SK-N-MC (cell line): ENCODE results near the gene AHRR.
A peak's percentile ranks its signal among the peaks of the same experiment; 100 is the strongest.
"Not testable (repeated sequence)": the region's sequence is repeated elsewhere in the genome, so short reads cannot be mapped to it uniquely, and the experiment has no call there.

Source experiments
- DNase-seq: peaks from one replicate; pipeline ENCODE4 v3.0.0-alpha.2; 2011; ENCODE audit warnings: low read depth, low spot score
- H3K27ac ChIP-seq: fragments of 200-600 bp; sonication (generic); 2 replicates; pipeline ENCODE4 v1.5.1; 2016; ENCODE audit warnings: mixed run types
- H3K36me3 ChIP-seq: fragments of 200-600 bp; sonication (generic); 2 replicates; pipeline ENCODE4 v1.6.1; 2017; ENCODE audit warnings: antibody characterized with exemption, low read length, mixed read lengths; ENCODE audit not compliant: insufficient read depth
- H3K4me3 ChIP-seq: fragments of 200-600 bp; sonication (generic); 2 replicates; pipeline ENCODE4 v1.5.1; 2016
- H3K9ac ChIP-seq: fragments of 200-600 bp; sonication (generic); 2 replicates; pipeline ENCODE4 v1.8.0; 2017; ENCODE audit warnings: mixed run types, mixed read lengths; ENCODE audit not compliant: insufficient read length
- H3K9me3 ChIP-seq: fragments of 200-600 bp; sonication (generic); 2 replicates; pipeline ENCODE4 v1.6.1; 2017; ENCODE audit warnings: low read depth, mild to moderate bottlenecking, antibody characterized with exemption, low read length, moderate library complexity, mixed read lengths
- EZH2 ChIP-seq: fragments of 200-600 bp; sonication (generic); IDR thresholded peaks from one replicate; pipeline ENCODE4 v1.6.1; 2017; ENCODE audit warnings: antibody characterized with exemption
- FOXP2 ChIP-seq: optimal IDR thresholded peaks from 2 replicates; pipeline ENCODE3; 2011; ENCODE audit warnings: mild to moderate bottlenecking, moderate library complexity; ENCODE audit not compliant: insufficient read depth; ENCODE audit errors: extremely low read length, control extremely low read depth
- POLR2AphosphoS5 ChIP-seq: IDR thresholded peaks from 2 replicates; pipeline ENCODE4 v1.6.1; 2012; ENCODE audit warnings: mild to moderate bottlenecking, low read depth, low read length, borderline replicate concordance

Gene AHRR

DNA sequence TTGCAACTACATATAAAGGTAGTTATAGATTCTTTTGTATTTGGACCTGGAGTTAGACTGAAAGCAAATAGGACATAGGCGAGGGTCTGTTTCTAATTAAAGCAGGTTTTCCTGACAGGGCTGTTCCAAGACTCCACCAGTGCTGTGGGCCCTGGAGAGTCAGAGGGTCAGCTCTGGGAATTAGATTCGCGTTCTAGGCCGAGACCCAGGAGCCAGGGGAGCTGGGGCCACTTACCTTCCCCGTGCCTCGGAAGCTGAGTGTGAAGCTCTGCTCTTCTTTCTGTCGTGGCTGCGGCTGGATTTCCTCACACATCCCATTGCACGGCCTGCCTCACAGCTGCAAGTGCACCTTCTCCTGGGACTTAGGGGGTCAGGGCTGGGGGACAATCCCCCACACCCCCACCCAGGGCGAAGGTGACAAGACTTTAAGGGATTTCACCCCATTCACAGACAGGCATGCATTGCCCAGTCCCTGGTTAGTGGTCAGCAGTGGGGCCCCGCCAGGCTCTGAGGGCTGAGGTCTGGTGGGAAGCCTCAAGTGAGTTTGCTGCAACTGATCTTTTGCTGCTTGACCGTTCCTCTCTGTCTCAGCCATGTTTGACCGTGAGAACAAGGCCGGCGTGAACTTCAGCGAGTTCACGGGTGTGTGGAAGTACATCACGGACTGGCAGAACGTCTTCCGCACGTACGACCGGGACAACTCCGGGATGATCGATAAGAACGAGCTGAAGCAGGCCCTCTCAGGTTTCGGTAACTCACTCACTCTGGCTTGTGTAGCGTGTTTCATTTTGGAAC is 15.3 kb upstream of the AHRR start:
- no peak overlapping the region for H3K4me3 ChIP-seq
- DNase-seq, result no peak
- H3K9ac ChIP-seq, result no peak overlapping the region
- peaks cover 3% of the 10 kb centered on the region for H3K36me3 ChIP-seq
- no peaks in the 10 kb centered on the region for H3K9me3 ChIP-seq
- TF ChIP-seq EZH2 (no peak), FOXP2 (no peak), POLR2AphosphoS5 (no peak)
- H3K27ac ChIP-seq, result peak overlapping the region; percentile 44

- no peaks in the 10 kb centered on the region for H3K9me3 ChIP-seq
- no peak for TF ChIP-seq POLR2AphosphoS5
- TF ChIP-seq EZH2, result no peak
- TF ChIP-seq FOXP2, result no peak
- DNase-seq, result no peak
- peaks cover 3% of the 10 kb centered on the region for H3K36me3 ChIP-seq
- no peak overlapping the region for H3K27ac ChIP-seq
- no peak overlapping the region for H3K9ac ChIP-seq
- no peak overlapping the region for H3K4me3 ChIP-seq
These were observed 14.2 kb upstream of the AHRR start for GRCh38 chr5:307306-307705.

GRCh38 chr5:307794-308579 is 13.5 kb upstream of the AHRR start:
- DNase-seq, result no peak
- no peak overlapping the region for H3K9ac ChIP-seq
- no peaks in the 10 kb centered on the region for H3K9me3 ChIP-seq
- H3K4me3 ChIP-seq, result no peak overlapping the region
- no peak overlapping the region for H3K27ac ChIP-seq
- H3K36me3 ChIP-seq, result peaks cover 3% of the 10 kb centered on the region
- TF ChIP-seq FOXP2 (no peak), EZH2 (no peak), POLR2AphosphoS5 (no peak)

- Histone ChIP-seq H3K9ac (peak overlapping the region; percentile 37), H3K27ac (0 out of 2 replicates have a peak overlapping the region, but pooled peaks have one; percentile 50), H3K4me3 (no peak overlapping the region), H3K9me3 (no peaks in the 10 kb centered on the region), H3K36me3 (peaks cover 3% of the 10 kb centered on the region)
- TF ChIP-seq POLR2AphosphoS5 (no peak), FOXP2 (no peak), EZH2 (no peak)
- DNase-seq, result no peak
These were observed 12.7 kb upstream of the AHRR start for GRCh38 chr5:308672-309271.

- not testable (repeated sequence) for H3K9ac ChIP-seq, H3K9me3 ChIP-seq, H3K4me3 ChIP-seq, H3K27ac ChIP-seq, H3K36me3 ChIP-seq, DNase-seq
These were observed 11.7 kb upstream of the AHRR start for GRCh38 chr5:309831-310230.

GRCh38 chr5:310516-310915 is 11.0 kb upstream of the AHRR start:
- TF ChIP-seq FOXP2, result no peak
- no peak for TF ChIP-seq EZH2
- TF ChIP-seq POLR2AphosphoS5, result no peak
- Histone ChIP-seq H3K9me3 (no peaks in the 10 kb centered on the region), H3K27ac (no peak overlapping the region), H3K36me3 (peaks cover 3% of the 10 kb centered on the region), H3K4me3 (no peak overlapping the region), H3K9ac (no peak overlapping the region)
- no peak for DNase-seq

DNA sequence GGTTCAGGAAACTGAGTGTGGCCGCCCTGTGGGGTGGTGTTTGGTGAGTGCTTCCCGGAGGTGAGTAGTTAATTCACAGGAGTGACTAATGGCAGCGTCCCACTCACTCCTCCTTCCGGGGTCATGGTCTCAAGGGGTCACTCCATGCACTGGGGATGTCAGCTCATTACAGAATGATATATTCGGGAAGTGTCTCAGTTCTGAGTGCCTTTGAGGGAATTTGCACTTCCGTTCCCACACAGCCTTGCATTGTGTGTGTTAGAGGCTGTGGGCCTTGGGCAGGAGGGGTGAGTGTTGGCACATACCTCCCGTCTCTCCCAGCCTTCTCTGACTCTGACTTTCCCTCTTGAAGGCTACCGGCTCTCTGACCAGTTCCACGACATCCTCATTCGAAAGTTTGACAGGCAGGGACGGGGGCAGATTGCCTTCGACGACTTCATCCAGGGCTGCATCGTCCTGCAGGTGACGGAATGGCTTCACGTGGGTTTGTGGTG is 10.5 kb upstream of the AHRR start:
- Histone ChIP-seq H3K9me3 (no peaks in the 10 kb centered on the region), H3K4me3 (no peak overlapping the region), H3K9ac (no peak overlapping the region), H3K27ac (no peak overlapping the region), H3K36me3 (peaks cover 3% of the 10 kb centered on the region)
- no peak for TF ChIP-seq FOXP2
- TF ChIP-seq POLR2AphosphoS5, result no peak
- TF ChIP-seq EZH2, result no peak
- DNase-seq, result no peak

DNA sequence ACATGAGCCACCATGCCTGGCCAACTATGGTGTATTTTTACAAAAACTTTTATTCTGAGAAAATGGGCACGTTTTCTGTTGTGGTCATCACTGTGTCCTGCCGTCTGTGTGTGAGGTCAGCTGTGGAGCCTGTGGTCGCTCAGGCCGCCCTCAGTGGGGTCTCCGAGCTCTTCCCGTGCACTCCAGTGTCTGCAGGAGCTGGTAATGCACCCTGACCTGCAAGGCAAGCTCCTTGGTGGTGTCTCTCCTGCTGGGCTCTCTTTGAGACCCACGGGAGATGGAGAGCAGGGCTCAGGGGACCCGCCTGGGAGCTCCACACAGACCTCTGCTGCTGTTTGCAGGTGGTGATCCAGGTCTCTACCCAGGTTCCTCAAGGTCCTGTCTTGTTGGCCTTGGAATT is 9.6 kb upstream of the AHRR start:
- no peak for DNase-seq
- Histone ChIP-seq H3K27ac (peak overlapping the region; percentile 63; the same call in 1 of the 2 replicates), H3K9me3 (no peaks in the 10 kb centered on the region), H3K4me3 (no peak overlapping the region), H3K9ac (no peak overlapping the region), H3K36me3 (no peaks in the 10 kb centered on the region; the same call in 1 of the 2 replicates)
- TF ChIP-seq POLR2AphosphoS5 (no peak), EZH2 (no peak), FOXP2 (no peak)
